ENCODE results near the gene ARX.

- TF ChIP-seq, protein P1, sequence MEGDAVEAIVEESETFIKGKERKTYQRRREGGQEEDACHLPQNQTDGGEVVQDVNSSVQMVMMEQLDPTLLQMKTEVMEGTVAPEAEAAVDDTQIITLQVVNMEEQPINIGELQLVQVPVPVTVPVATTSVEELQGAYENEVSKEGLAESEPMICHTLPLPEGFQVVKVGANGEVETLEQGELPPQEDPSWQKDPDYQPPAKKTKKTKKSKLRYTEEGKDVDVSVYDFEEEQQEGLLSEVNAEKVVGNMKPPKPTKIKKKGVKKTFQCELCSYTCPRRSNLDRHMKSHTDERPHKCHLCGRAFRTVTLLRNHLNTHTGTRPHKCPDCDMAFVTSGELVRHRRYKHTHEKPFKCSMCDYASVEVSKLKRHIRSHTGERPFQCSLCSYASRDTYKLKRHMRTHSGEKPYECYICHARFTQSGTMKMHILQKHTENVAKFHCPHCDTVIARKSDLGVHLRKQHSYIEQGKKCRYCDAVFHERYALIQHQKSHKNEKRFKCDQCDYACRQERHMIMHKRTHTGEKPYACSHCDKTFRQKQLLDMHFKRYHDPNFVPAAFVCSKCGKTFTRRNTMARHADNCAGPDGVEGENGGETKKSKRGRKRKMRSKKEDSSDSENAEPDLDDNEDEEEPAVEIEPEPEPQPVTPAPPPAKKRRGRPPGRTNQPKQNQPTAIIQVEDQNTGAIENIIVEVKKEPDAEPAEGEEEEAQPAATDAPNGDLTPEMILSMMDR (IDR thresholded peaks at IDR 0.05; ENCODE audit: control extremely low read depth in 1 of 3, insufficient read depth in 1 of 3, low read depth in 1 of 3, low read length in 3 of 3) = no peak
- no peak for TF ChIP-seq RAD21 (IDR thresholded peaks at IDR 0.05 in 1 of 2, conservative IDR thresholded peaks at IDR 0.05 in 1 of 2; ENCODE audit: low read depth in 2 of 2, low read length in 2 of 2)
- no peak for TF ChIP-seq BACH1 (IDR thresholded peaks at IDR 0.05; ENCODE audit: low read length)
- no peak for TF ChIP-seq KDM1A (IDR thresholded peaks at IDR 0.05; ENCODE audit: borderline replicate concordance, low read length)
- TF ChIP-seq JUND (IDR thresholded peaks at IDR 0.05; ENCODE audit: low read length) = no peak
- TF ChIP-seq JUN (IDR thresholded peaks at IDR 0.05; ENCODE audit: low read depth, low read length) = no peak
- TF ChIP-seq GTF2F1 (IDR thresholded peaks at IDR 0.05; ENCODE audit: borderline replicate concordance, low read depth, low read length) = no peak
- TF ChIP-seq EZH2 (IDR thresholded peaks at IDR 0.05; ENCODE audit: low read depth, low read length, severe bottlenecking) = no peak
- no peak for TF ChIP-seq POLR2A (IDR thresholded peaks at IDR 0.05; ENCODE audit: control extremely low read depth in 1 of 2, low read depth in 2 of 2, low read length in 2 of 2)
- no peak for TF ChIP-seq ZNF274 (IDR thresholded peaks at IDR 0.05; ENCODE audit: borderline replicate concordance, extremely low read depth, low read length)
- no peak for TF ChIP-seq CHD1 (IDR thresholded peaks at IDR 0.05; ENCODE audit: low read depth, low read length)
- no peak for TF ChIP-seq TAF1 (IDR thresholded peaks at IDR 0.05; ENCODE audit: low read depth, low read length)
Measured at GRCh38 chrX:25052798-25053534, 37.2 kb upstream of the ARX start.
